ENCODE measurements around the gene DNPH1.

DNA sequence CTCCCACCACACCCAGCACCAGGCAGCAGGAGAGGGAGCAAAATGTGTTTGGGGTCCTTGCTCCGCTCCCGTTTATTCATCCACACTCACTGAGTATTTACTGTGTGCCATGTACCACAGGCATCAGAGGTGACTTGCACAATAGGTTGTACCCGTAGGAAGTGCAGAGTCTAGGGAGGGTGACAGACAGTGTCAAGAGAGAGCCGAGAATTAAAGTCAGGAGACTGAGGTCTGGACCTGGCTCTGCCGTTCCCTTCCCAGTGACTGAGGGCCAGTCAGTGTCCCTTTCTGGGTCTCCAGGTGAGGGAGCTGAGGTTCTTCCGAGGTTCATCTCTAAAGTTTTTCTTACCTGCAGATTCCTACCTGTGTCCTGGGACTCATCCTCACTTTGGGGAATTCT is 36.3 kb upstream of the DNPH1 start:
- TF ChIP-seq, protein P1, sequence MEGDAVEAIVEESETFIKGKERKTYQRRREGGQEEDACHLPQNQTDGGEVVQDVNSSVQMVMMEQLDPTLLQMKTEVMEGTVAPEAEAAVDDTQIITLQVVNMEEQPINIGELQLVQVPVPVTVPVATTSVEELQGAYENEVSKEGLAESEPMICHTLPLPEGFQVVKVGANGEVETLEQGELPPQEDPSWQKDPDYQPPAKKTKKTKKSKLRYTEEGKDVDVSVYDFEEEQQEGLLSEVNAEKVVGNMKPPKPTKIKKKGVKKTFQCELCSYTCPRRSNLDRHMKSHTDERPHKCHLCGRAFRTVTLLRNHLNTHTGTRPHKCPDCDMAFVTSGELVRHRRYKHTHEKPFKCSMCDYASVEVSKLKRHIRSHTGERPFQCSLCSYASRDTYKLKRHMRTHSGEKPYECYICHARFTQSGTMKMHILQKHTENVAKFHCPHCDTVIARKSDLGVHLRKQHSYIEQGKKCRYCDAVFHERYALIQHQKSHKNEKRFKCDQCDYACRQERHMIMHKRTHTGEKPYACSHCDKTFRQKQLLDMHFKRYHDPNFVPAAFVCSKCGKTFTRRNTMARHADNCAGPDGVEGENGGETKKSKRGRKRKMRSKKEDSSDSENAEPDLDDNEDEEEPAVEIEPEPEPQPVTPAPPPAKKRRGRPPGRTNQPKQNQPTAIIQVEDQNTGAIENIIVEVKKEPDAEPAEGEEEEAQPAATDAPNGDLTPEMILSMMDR (IDR thresholded peaks at IDR 0.05) = no peak
- no peak for TF ChIP-seq POLR2AphosphoS5 (IDR thresholded peaks at IDR 0.05)
- TF ChIP-seq POLR2A (IDR thresholded peaks at IDR 0.05) = no peak
